A549 (cell line): Measurements from ENCODE around the gene TBL1Y. TPM values are rescaled to one million over a fixed set of nuclear protein-coding genes. Genes with fewer than 3 reads are reported as not detected.

ENCODE experiments used
- ATAC-seq, 2 experiments: fragments of 200-7000 bp in 1 of 2; fragments of >200 bp in 1 of 2; cut with Nextera tagmentation in 1 of 2; cut with Tn5 transposase in 1 of 2; 3 replicates each; pipeline versions ENCODE4 v1.8.0 to v1.9.1; 2018 to 2020; ENCODE audit warnings: mild to moderate bottlenecking in 1 of 2, moderate library complexity in 1 of 2
- CTCF ChIA-PET: fragments of 300-600 bp; sonication (Branson Sonifier 250); formaldehyde crosslinking; extraction: SDS; loops from one replicate; lab custom pipeline; 2021; ENCODE audit warnings: antibody characterized with exemption, inconsistent platforms; lab: Yijun Ruan, JAX
- POLR2A ChIA-PET: fragments of 350-600 bp; formaldehyde crosslinking; extraction: SDS; loops from one replicate; lab custom pipeline; 2021; ENCODE audit warnings: antibody characterized with exemption, inconsistent platforms; lab: Yijun Ruan, JAX
- DNase-seq, 2 experiments: peaks; one replicate each; pipeline versions ENCODE4 v3.0.0 to v3.0.0-alpha.2; 2011 to 2016; ENCODE audit warnings: low read depth in 1 of 2, low spot score in 1 of 2
- FAIRE-seq: peaks from 2 replicates; lab custom pipeline; 2011; peaks lifted over from hg19 to GRCh38; lab: Jason Lieb, UNC
- H3K27ac ChIP-seq, 2 experiments: fragments of >200 bp; sonication (Bioruptor Twin); formaldehyde crosslinking; 3 replicates each; pipeline ENCODE4 v1.5.1; 2016 to 2017
- H3K4me1 ChIP-seq: fragments of >200 bp; sonication (Bioruptor Twin); formaldehyde crosslinking; 3 replicates; pipeline ENCODE4 v1.6.1; 2016
- H3K4me2 ChIP-seq: fragments of >200 bp; sonication (Bioruptor Twin); formaldehyde crosslinking; 3 replicates; pipeline ENCODE4 v1.6.1; 2016
- H3K4me3 ChIP-seq: fragments of >200 bp; sonication (Bioruptor Twin); formaldehyde crosslinking; 3 replicates; pipeline ENCODE4 v1.5.1; 2016
- H3K9me3 ChIP-seq: fragments of >200 bp; sonication (Bioruptor Twin); formaldehyde crosslinking; 3 replicates; pipeline ENCODE4 v1.6.1; 2016
- ATOH8 ChIP-seq: fragments of 250-450 bp; sonication (Bioruptor Pico); IDR thresholded peaks from 2 replicates; pipeline ENCODE4 v1.5.0; 2020; ENCODE audit warnings: low read depth, mild to moderate bottlenecking, moderate library complexity
- CBX2 ChIP-seq: fragments of 200-600 bp; sonication (generic); IDR thresholded peaks from 2 replicates; pipeline ENCODE4 v1.6.1; 2016; ENCODE audit warnings: low read depth, mild to moderate bottlenecking, borderline replicate concordance
- CBX8 ChIP-seq: fragments of 200-600 bp; sonication (generic); IDR thresholded peaks from 2 replicates; pipeline ENCODE4 v1.6.1; 2016
- CHD4 ChIP-seq: fragments of 200-600 bp; sonication (generic); IDR thresholded peaks from 2 replicates; pipeline ENCODE4 v1.6.1; 2016; ENCODE audit warnings: antibody characterized with exemption, mild to moderate bottlenecking, borderline replicate concordance
- GATA3 ChIP-seq: IDR thresholded peaks from 2 replicates; pipeline ENCODE4 v1.6.1; 2012; ENCODE audit warnings: borderline replicate concordance
- HDAC2 ChIP-seq: fragments of 200-600 bp; sonication (generic); IDR thresholded peaks from 2 replicates; pipeline ENCODE4 v1.6.1; 2016
- HES2 ChIP-seq: fragments of >200 bp; sonication (Bioruptor Twin); formaldehyde crosslinking; IDR thresholded peaks from 2 replicates; pipeline ENCODE4 v1.6.1; 2016
- MAFK ChIP-seq: fragments of 450-650 bp; IDR thresholded peaks from 2 replicates; pipeline ENCODE4 v1.6.1; 2014; ENCODE audit not compliant: partially characterized antibody
- MAZ ChIP-seq: fragments of 150-350 bp; IDR thresholded peaks from 2 replicates; pipeline ENCODE4 v1.6.1; 2014; ENCODE audit warnings: antibody characterized with exemption, low read depth, low read length, borderline replicate concordance
- MYC ChIP-seq: IDR thresholded peaks from 2 replicates; pipeline ENCODE4 v1.6.1; 2012; ENCODE audit warnings: mild to moderate bottlenecking, inconsistent platforms, low read length, improper control_type of control experiment, borderline replicate concordance
- NFE2L2 ChIP-seq: fragments of 150-350 bp; conservative IDR thresholded peaks from 2 replicates; pipeline ENCODE4 v1.6.1; 2014; ENCODE audit warnings: low read length
- RAD21 ChIP-seq, 2 experiments: fragments of >200 bp in 1 of 2; sonication (Bioruptor Twin) in 1 of 2; formaldehyde crosslinking in 1 of 2; IDR thresholded peaks in 1 of 2; conservative IDR thresholded peaks in 1 of 2; 2 replicates in 1 of 2; 3 replicates in 1 of 2; pipeline ENCODE4 v1.6.1; 2012 to 2018; ENCODE audit warnings: inconsistent platforms in 1 of 2
- RCOR1 ChIP-seq: fragments of 150-350 bp; IDR thresholded peaks from 2 replicates; pipeline ENCODE4 v1.6.1; 2014; ENCODE audit warnings: antibody characterized with exemption, low read length, low read depth
- REST ChIP-seq: fragments of 200-600 bp; sonication (generic); IDR thresholded peaks from 2 replicates; pipeline ENCODE4 v1.6.1; 2016; ENCODE audit warnings: antibody characterized with exemption, mild to moderate bottlenecking, moderate library complexity
- RFX5 ChIP-seq: fragments of 450-650 bp; IDR thresholded peaks from 2 replicates; pipeline ENCODE4 v1.7.1; 2014; ENCODE audit warnings: antibody characterized with exemption, mild to moderate bottlenecking, moderate library complexity
- RNF2 ChIP-seq: fragments of 200-600 bp; sonication (generic); IDR thresholded peaks from 2 replicates; pipeline ENCODE4 v1.6.1; 2016; ENCODE audit warnings: low read depth, mild to moderate bottlenecking, antibody characterized with exemption, moderate library complexity, borderline replicate concordance
- SMC3 ChIP-seq: fragments of >200 bp; sonication (Bioruptor Twin); formaldehyde crosslinking; IDR thresholded peaks from 3 replicates; pipeline ENCODE4 v1.6.1; 2018; ENCODE audit warnings: inconsistent platforms
- SREBF2 ChIP-seq: fragments of 450-650 bp; IDR thresholded peaks from 2 replicates; pipeline ENCODE4 v1.6.1; 2014; ENCODE audit warnings: mild to moderate bottlenecking, moderate library complexity
- ZNF302 ChIP-seq: fragments of 250-450 bp; sonication (Bioruptor Pico); IDR thresholded peaks from 2 replicates; pipeline ENCODE4 v1.9.0; 2021; ENCODE audit warnings: inconsistent platforms, mild to moderate bottlenecking, moderate library complexity
- WGBS: methylation state at CpG from one replicate; pipeline ENCODE4 v1.1.6; 2017; ENCODE audit errors: missing lambda C conversion rate; 5-methylcytosine and 5-hydroxymethylcytosine counted together
- polyA plus RNA-seq, 4 experiments: library from polyadenylated mRNA; depleted of rRNA in 3 of 4; stranded (reverse); fragments of >200 nt; fragmentation: RNase III in 1 of 4; extraction: RNeasy Plus Mini Kit Qiagen cat#74134 plus additional on column Dnase treatment in 1 of 4; gene quantifications; 2 replicates in 3 of 4; 3 replicates in 1 of 4; pipeline ENCODE4 v1.2.3, GENCODE V29; 2011 to 2017

The TBL1Y gene
- polyA plus RNA-seq, 2 of the 4 experiments (the other 2 are of a cell fraction), result not detected

- CTCF ChIA-PET, result no interaction called here
- no peak for TF ChIP-seq NFE2L2
- no peak for TF ChIP-seq MAFK
- TF ChIP-seq GATA3, result no peak
- no peak for TF ChIP-seq CHD4
- no peak for TF ChIP-seq HES2
- no peak for TF ChIP-seq CBX8
- no peak for TF ChIP-seq HDAC2
- TF ChIP-seq RCOR1, result no peak
- POLR2A ChIA-PET, result no interaction called here
- Histone ChIP-seq H3K9me3 (no peaks in the 10 kb centered on the region), H3K4me3 (no peak overlapping the region), H3K4me1 (no peaks in the 10 kb centered on the region), H3K4me2 (no peak overlapping the region), H3K27ac (no peak overlapping the region)
- 16% methylated on average over 4 of the region's 4 CpGs for WGBS
- DNase-seq (no peak), ATAC-seq (no peak), FAIRE-seq (no peak)
Observed at GRCh38 chrY:6931779-6932396, 21.4 kb downstream of the TBL1Y start.

- ChIA-PET POLR2A (no interaction called here), CTCF (no interaction called here)
- no peak overlapping the region for H3K27ac ChIP-seq
- WGBS, result 0% methylated on average over 1 of the region's 2 CpGs
- no peaks in the 10 kb centered on the region for H3K9me3 ChIP-seq
- DNase-seq, result no peak
- TF ChIP-seq MAZ, result no peak
- no peak for TF ChIP-seq REST
- TF ChIP-seq RCOR1, result no peak
- no peak for TF ChIP-seq MYC
- no peak for TF ChIP-seq CBX2
- no peak for TF ChIP-seq ZNF302 (CRISPR knock-in tag)
- TF ChIP-seq CHD4, result no peak
- TF ChIP-seq RAD21 (conservative IDR thresholded peaks at IDR 0.05 in 1 of 2, IDR thresholded peaks at IDR 0.05 in 1 of 2), result no peak
- no peak for TF ChIP-seq SMC3
- TF ChIP-seq NFE2L2, result no peak
- TF ChIP-seq RFX5, result no peak
- no peak for TF ChIP-seq RNF2
- TF ChIP-seq ATOH8, result no peak
- no peak overlapping the region for H3K4me3 ChIP-seq
- FAIRE-seq, result no peak
- H3K4me1 ChIP-seq, result no peaks in the 10 kb centered on the region
- no peak overlapping the region for H3K4me2 ChIP-seq
- no peak for ATAC-seq
Observed at GRCh38 chrY:6935497-6935896, 25.0 kb downstream of the TBL1Y start.

- ChIA-PET POLR2A (no interaction called here), CTCF (no interaction called here)
- DNase-seq (peak in 1 of 2 experiments; percentile 0), ATAC-seq (no peak), FAIRE-seq (no peak)
- no peak overlapping the region for H3K4me3 ChIP-seq
- H3K4me2 ChIP-seq, result no peak overlapping the region
- no peak for TF ChIP-seq SREBF2
- no peaks in the 10 kb centered on the region for H3K9me3 ChIP-seq
- no peaks in the 10 kb centered on the region for H3K4me1 ChIP-seq
- H3K27ac ChIP-seq, result no peak overlapping the region
Observed at GRCh38 chrY:6947695-6948094, 37.2 kb downstream of the TBL1Y start.
